HUES64 (cell line): ENCODE results near the gene DDI2.

Experiments
- H3K27ac ChIP-seq: 2 replicates; pipeline ENCODE4 v1.7.0; 2013; ENCODE audit warnings: low read depth, low read length, inconsistent platforms
- H3K27me3 ChIP-seq: 2 replicates; pipeline ENCODE4 v1.6.1; 2013; ENCODE audit warnings: mild to moderate bottlenecking, low read length; ENCODE audit not compliant: insufficient read depth
- H3K36me3 ChIP-seq: 2 replicates; pipeline ENCODE4 v1.6.1; 2013; ENCODE audit warnings: mild to moderate bottlenecking, low read length; ENCODE audit not compliant: insufficient read depth
- H3K4me1 ChIP-seq: 2 replicates; pipeline ENCODE4 v1.6.1; 2013; ENCODE audit warnings: mild to moderate bottlenecking, low read length, moderate library complexity; ENCODE audit not compliant: insufficient read depth
- H3K4me3 ChIP-seq: 2 replicates; pipeline ENCODE4 v1.5.1; 2013; ENCODE audit warnings: mild to moderate bottlenecking, low read length, moderate library complexity
- H3K9ac ChIP-seq: 2 replicates; pipeline ENCODE4 v1.6.1; 2013; ENCODE audit warnings: mild to moderate bottlenecking, low read depth, low read length
- H3K9me3 ChIP-seq: 2 replicates; pipeline ENCODE4 v1.6.1; 2013; ENCODE audit warnings: low read depth, low read length; ENCODE audit not compliant: insufficient read depth
- WGBS: fragments of 150-250, 120-280 bp; methylation state at CpG from one replicate; pipeline ENCODE4 v1.1.7; 2013; ENCODE audit warnings: missing lambda C conversion rate; 5-methylcytosine and 5-hydroxymethylcytosine counted together

DDI2 gene

DNA sequence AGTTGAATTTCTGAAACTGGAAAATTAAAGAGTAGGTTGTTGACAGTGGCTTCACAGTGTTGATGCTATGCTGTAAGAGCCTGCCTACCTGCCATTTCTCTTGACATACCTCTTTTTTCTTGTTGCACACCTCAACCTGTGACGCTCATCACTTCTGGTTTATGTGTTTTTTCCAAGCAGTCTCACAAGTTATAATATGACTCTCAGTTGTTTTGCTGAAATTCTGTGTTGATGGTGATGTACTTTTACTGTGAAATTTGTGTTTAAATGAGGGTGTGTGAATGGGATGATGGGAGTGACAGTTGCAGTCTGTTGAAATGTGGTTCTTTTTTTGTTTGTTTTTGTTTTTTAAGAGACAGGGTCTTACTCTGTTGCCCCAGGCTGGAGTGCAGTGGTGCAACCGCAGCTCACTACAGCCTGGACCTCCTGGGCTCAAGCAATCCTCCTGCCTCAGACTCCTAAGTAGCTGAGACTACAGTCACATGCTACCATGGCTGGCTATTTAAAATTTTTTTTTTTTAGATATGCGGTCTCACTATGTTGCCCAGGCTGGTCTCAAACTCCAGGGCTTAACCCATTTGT lies 7.0 kb downstream of the DDI2 start:
- H3K27ac ChIP-seq = no peak overlapping the region
- no peak overlapping the region for H3K9ac ChIP-seq
- no peak overlapping the region for H3K4me3 ChIP-seq
- WGBS = 89% methylated on average over 3 of the region's 3 CpGs
- peaks cover 9% of the 10 kb centered on the region; the same call in 1 of the 2 replicates for H3K4me1 ChIP-seq
- H3K36me3 ChIP-seq = peaks cover 40% of the 10 kb centered on the region
- no peaks in the 10 kb centered on the region for H3K9me3 ChIP-seq
- H3K27me3 ChIP-seq = no peaks in the 10 kb centered on the region

DNA sequence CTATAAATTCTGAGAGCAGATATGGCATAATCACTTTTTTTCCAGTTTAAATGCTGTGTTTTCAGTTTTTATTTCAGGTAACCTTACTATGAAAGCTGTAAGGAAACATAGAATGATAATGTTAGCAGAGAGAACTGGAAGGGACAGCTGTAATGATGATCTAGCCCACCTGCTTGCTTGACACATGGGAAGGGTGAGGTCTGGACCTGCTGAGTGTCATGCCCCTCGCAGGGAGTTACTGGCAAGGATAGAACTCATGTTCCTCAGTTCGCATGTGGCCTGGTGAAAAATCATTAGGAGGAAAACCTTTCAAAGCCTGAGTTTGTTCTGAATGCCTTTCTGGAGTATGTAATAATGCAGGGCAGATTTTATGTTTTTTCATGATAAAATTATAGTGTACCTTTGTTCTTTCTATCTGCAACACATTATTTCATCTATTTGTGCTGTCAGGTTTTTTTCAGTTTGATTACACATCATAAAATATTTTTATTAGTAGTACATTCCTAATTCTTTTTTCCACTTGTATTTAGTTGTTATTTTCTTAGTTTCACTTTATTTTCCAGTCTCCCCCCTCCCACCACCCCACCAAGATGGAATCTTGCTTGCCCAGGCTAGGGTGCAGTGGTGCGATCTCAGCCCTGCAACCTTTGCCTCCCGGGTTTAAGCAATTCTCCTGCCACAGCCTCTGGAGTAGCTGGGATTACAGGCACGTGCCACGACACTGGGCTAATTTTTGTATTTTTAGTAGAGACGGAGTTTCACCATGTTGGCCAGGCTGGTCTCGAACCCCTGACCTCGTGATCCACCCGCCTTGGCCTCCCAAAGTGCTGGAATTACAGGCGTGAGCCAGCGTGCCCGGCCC lies 8.0 kb downstream of the DDI2 start:
- Histone ChIP-seq H3K4me1 (peaks cover 4% of the 10 kb centered on the region; the same call in 1 of the 2 replicates), H3K36me3 (peaks cover 46% of the 10 kb centered on the region), H3K9ac (no peak overlapping the region), H3K4me3 (no peak overlapping the region), H3K27ac (peak overlapping the region; percentile 20; the same call in 1 of the 2 replicates), H3K9me3 (no peaks in the 10 kb centered on the region), H3K27me3 (no peaks in the 10 kb centered on the region)
- WGBS = 95% methylated on average over 13 of the region's 13 CpGs

DNA sequence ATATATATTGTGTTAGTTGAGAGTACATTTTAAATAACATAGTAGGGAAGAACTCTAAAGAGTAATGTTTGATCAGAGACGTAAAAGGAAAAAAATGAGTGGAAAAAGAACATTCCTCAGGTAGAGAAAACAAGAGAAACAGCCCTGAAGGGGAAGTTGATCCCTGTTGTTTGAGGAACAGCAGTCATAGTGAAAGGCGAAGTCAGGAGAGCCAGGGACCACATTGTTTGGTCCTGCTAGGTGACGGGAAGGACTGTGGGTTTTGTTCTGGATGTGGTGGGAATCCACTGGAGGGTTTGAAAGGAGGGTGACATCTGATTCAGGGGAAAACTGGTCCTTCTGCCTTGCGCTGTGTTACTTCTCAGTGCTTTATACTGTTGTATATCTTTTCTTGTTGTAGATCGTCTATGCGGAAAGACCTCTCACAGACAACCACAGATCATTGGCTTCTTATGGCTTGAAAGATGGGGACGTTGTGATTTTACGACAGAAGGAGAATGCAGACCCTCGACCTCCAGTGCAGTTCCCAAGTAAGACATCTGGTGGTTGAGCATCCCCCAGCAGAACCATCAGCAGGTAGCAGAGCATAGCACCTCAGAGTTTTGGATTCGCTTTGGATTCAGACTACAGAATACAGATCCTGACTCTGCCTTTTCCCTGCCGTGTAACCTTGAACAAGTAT lies 9.2 kb downstream of the DDI2 start:
- no peaks in the 10 kb centered on the region for H3K4me1 ChIP-seq
- 96% methylated on average over 11 of the region's 11 CpGs for WGBS

GRCh38 chr1:15627343-15627988 lies 10.2 kb downstream of the DDI2 start:
- no peak overlapping the region for H3K9ac ChIP-seq
- no peak overlapping the region for H3K27ac ChIP-seq
- H3K9me3 ChIP-seq = no peaks in the 10 kb centered on the region
- H3K4me3 ChIP-seq = no peak overlapping the region
- no peaks in the 10 kb centered on the region for H3K27me3 ChIP-seq
- no peaks in the 10 kb centered on the region for H3K4me1 ChIP-seq
- whole genome bisulfite sequencing = 96% methylated on average over 3 of the region's 4 CpGs
- peaks cover 57% of the 10 kb centered on the region for H3K36me3 ChIP-seq

More for the DNA sequence above, 9.2 kb downstream of the DDI2 start:
- Histone ChIP-seq H3K9ac (no peak overlapping the region), H3K4me3 (no peak overlapping the region), H3K9me3 (no peaks in the 10 kb centered on the region), H3K36me3 (peaks cover 48% of the 10 kb centered on the region), H3K27ac (no peak overlapping the region), H3K27me3 (no peaks in the 10 kb centered on the region)

GRCh38 chr1:15628003-15628402 lies 10.7 kb downstream of the DDI2 start:
- WGBS = 100% methylated on average over 1 of the region's 1 CpG
- H3K9me3 ChIP-seq = no peaks in the 10 kb centered on the region
- H3K9ac ChIP-seq = no peak overlapping the region
- no peaks in the 10 kb centered on the region for H3K27me3 ChIP-seq
- H3K27ac ChIP-seq = no peak overlapping the region
- no peaks in the 10 kb centered on the region for H3K4me1 ChIP-seq
- no peak overlapping the region for H3K4me3 ChIP-seq
- H3K36me3 ChIP-seq = peaks cover 63% of the 10 kb centered on the region

DNA sequence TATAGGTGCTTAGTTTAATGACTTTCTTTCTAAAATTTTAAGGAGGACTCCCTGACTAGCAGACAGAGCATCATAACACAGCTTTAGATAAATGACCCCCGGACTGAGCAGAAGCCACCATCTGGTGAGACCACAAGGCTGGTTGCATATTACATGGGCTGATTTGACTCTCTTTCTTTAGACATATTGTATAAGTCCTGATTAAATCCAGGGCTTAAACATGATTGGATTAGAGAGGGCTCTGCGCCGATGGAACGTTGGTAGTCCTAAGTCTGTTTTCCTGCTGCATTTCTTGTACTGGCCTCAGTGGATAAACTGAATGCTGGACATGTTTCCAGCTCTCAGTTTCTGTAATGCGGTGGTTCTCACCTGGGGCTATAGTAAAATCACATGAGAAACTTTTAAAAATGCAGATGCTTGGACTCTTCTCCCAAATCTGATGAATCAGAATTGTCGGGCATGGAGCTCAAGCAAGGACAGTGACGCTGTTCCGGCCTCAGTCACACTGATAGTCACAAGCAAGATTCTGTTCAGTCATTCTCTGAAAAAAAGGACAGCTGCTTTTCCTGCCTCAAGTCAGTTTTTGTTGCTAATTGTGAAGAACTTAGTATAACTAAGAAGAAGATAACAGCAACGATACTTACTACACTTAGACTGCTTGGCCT lies 16.6 kb downstream of the DDI2 start:
- H3K27me3 ChIP-seq = no peaks in the 10 kb centered on the region
- no peaks in the 10 kb centered on the region for H3K9me3 ChIP-seq
- no peak overlapping the region for H3K27ac ChIP-seq
- WGBS = 94% methylated on average over 9 of the region's 9 CpGs
- no peak overlapping the region for H3K4me3 ChIP-seq
- peaks cover 92% of the 10 kb centered on the region for H3K36me3 ChIP-seq
- no peak overlapping the region for H3K9ac ChIP-seq
- H3K4me1 ChIP-seq = no peaks in the 10 kb centered on the region

GRCh38 chr1:15636436-15636835 lies 19.2 kb downstream of the DDI2 start:
- H3K27ac ChIP-seq = no peak overlapping the region
- no peak overlapping the region for H3K4me3 ChIP-seq
- H3K9ac ChIP-seq = no peak overlapping the region
- no peaks in the 10 kb centered on the region for H3K9me3 ChIP-seq
- WGBS = 97% methylated on average over 4 of the region's 4 CpGs
- H3K27me3 ChIP-seq = no peaks in the 10 kb centered on the region
- no peaks in the 10 kb centered on the region for H3K4me1 ChIP-seq
- H3K36me3 ChIP-seq = peaks cover 98% of the 10 kb centered on the region

DNA sequence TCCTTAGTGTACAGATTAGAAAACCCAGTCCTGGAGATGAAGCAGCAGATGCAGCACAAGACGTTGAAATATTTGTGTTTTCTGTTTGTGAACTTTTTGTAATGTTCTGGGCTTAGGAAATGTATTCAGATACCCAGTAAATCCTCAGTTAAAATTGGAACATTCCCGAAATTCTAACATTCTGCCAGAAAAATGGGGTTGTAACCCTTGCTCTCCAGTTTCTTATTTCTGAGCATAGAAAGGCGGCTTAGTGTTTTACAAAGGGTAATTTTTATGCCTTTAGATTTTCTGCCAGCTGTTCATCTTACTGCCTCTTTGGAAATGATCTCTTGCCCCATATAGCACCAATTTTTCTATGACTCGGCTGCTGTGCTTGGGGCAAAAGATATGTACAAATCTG lies 20.6 kb downstream of the DDI2 start:
- 97% methylated on average over 4 of the region's 4 CpGs for WGBS
- Histone ChIP-seq H3K27me3 (no peaks in the 10 kb centered on the region), H3K4me3 (no peak overlapping the region), H3K4me1 (no peaks in the 10 kb centered on the region), H3K27ac (no peak overlapping the region), H3K36me3 (peaks cover 95% of the 10 kb centered on the region), H3K9me3 (no peaks in the 10 kb centered on the region), H3K9ac (no peak overlapping the region)

DNA sequence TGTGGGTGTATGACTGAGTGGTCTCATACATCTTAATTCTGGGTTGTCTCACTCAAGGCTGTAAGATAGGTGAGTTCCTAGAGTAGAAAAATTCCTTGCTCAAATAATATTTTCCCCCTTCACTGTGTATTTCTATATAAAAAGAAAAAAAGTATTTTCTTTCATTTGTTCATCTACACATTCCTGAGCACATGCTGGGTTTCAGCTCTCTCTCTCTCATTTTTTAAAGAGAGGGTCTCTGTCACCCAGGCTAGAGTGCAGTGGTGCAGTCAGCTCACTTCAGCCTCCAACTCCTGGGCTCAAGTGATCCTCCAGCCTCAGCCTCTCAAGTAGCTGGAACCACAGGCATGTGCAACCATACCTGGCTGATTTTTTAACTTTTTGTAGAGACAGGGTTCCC lies 22.0 kb downstream of the DDI2 start:
- no peaks in the 10 kb centered on the region for H3K9me3 ChIP-seq
- no peaks in the 10 kb centered on the region for H3K27me3 ChIP-seq
- peaks cover 95% of the 10 kb centered on the region for H3K36me3 ChIP-seq
- H3K4me3 ChIP-seq = no peak overlapping the region
- H3K27ac ChIP-seq = no peak overlapping the region
- no peaks in the 10 kb centered on the region for H3K4me1 ChIP-seq
- no peak overlapping the region for H3K9ac ChIP-seq

DNA sequence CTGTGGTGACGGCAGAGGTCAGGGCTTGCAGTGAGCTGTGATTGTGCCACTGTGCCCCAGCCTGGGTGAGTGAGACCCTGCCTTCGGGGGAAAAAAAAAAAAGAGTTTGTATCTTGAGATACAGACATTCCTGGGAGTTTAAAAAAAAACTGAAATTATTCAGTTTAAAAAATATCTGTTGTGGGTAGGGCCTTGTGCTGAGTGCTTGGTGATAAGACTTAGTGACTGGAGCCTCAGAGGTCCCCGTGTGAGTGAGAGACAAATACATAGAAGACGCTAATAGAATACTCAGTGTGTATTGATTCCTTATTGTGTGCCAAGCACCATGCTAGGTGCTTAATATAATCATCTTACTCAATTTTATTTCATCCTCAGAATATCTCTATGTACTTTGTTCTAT lies 22.7 kb downstream of the DDI2 start:
- no peaks in the 10 kb centered on the region for H3K9me3 ChIP-seq
- H3K4me3 ChIP-seq = no peak overlapping the region
- peaks cover 91% of the 10 kb centered on the region for H3K36me3 ChIP-seq
- 98% methylated on average over 4 of the region's 4 CpGs for WGBS
- no peaks in the 10 kb centered on the region for H3K4me1 ChIP-seq
- no peaks in the 10 kb centered on the region for H3K27me3 ChIP-seq
- no peak overlapping the region for H3K9ac ChIP-seq
- H3K27ac ChIP-seq = no peak overlapping the region
